GM21447 (cell line): ENCODE measurements around the gene HDAC1.
"Not testable (repeated sequence)": the region's sequence is repeated elsewhere in the genome, so short reads cannot be mapped to it uniquely, and the experiment has no call there.

Experiments used
- ATAC-seq: cut with Tn5 transposase; IDR thresholded peaks from one replicate; pipeline ENCODE4 v1.9.1; 2021; ENCODE audit not compliant: unreplicated experiment

The HDAC1 gene

GRCh38 chr1:32273391-32274208, 18.3 kb upstream of the HDAC1 start:
- ATAC-seq: no peak

GRCh38 chr1:32274646-32275340, 17.1 kb upstream of the HDAC1 start:
- no peak for ATAC-seq

- ATAC-seq: no peak
These were observed 16.5 kb upstream of the HDAC1 start for GRCh38 chr1:32275424-32275823.

GRCh38 chr1:32276032-32276782, 15.7 kb upstream of the HDAC1 start:
- ATAC-seq: no peak

GRCh38 chr1:32284777-32285176, 7.1 kb upstream of the HDAC1 start:
- not testable (repeated sequence) for ATAC-seq

- ATAC-seq: no peak
These were observed 6.2 kb upstream of the HDAC1 start for GRCh38 chr1:32285658-32286057.

GRCh38 chr1:32286763-32287162, 5.1 kb upstream of the HDAC1 start:
- ATAC-seq: no peak

GRCh38 chr1:32289256-32289655, 2.6 kb upstream of the HDAC1 start:
- no peak for ATAC-seq

GRCh38 chr1:32291145-32291707, 657 bp upstream of the HDAC1 start:
- ATAC-seq: no peak

- not testable (repeated sequence) for ATAC-seq
These were observed 6.3 kb downstream of the HDAC1 start for GRCh38 chr1:32298211-32298610.

- no peak for ATAC-seq
These were observed 7.4 kb downstream of the HDAC1 start for GRCh38 chr1:32299327-32299726.

- no peak for ATAC-seq
These were observed 11.5 kb downstream of the HDAC1 start for GRCh38 chr1:32303358-32303757.

GRCh38 chr1:32303997-32304622, 12.2 kb downstream of the HDAC1 start:
- no peak for ATAC-seq

- ATAC-seq: no peak
These were observed 13.4 kb downstream of the HDAC1 start for GRCh38 chr1:32305310-32305709.

GRCh38 chr1:32307324-32307723, 15.4 kb downstream of the HDAC1 start:
- ATAC-seq: no peak

GRCh38 chr1:32309960-32310359, 18.1 kb downstream of the HDAC1 start:
- no peak for ATAC-seq

GRCh38 chr1:32311709-32312393, 20.0 kb downstream of the HDAC1 start:
- ATAC-seq: no peak

- no peak for ATAC-seq
These were observed 25.0 kb downstream of the HDAC1 start for GRCh38 chr1:32316903-32317277.

GRCh38 chr1:32318127-32318869, 26.4 kb downstream of the HDAC1 start:
- ATAC-seq: no peak
